NCI-H2171 treated with DMSO at 0.1 percent for 48 hours (cell line): ENCODE measurements around the gene PACSIN1.

Experiments used
- DNase-seq: peaks from one replicate; lab custom pipeline; 2025; lab: John Stamatoyannopoulos, UW

PACSIN1 gene

DNA sequence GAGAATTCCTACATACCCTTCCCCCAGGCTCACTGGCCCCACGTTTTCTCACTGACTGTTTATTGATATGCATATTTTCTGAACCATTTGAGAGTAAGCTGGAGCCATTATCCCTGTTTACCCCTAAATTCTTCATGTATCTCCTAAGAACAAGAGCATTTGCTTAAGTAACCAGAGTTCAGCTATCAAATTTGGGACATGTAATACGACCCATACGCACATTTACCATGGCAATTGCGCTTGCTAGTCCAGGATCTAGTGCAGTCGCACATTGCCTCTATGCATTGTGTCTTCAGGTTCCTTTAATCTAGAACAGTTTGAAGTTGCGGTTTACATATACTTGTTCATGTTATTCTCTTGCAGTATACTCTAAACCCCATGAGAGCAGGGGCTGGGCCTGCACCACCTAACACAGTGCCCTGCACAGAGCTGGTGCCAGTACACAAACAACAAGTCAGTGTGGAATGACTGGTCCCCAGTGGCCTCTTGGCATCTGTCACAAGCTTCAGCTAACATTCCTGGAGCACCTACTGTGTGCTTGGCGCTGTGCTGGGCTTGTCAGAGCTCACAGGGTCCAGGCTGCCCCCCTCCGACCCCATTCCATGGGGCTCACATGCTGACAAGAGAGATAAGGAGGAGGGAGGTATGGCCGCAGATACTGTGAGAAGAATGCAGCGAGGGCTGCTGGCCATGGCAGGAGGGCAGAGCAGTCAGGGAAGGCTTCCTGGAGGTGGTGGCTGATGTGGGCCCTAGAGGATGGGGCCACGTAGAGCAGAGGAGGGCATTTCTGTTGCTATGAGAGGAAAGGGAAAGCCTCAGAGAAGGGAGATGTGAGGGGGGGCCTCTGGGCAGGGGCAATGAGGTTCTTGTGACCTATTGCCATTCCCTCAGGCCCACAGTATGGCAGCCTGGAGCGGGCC is 62.1 kb downstream of the PACSIN1 start:
- peak; percentile 55 for DNase-seq

DNA sequence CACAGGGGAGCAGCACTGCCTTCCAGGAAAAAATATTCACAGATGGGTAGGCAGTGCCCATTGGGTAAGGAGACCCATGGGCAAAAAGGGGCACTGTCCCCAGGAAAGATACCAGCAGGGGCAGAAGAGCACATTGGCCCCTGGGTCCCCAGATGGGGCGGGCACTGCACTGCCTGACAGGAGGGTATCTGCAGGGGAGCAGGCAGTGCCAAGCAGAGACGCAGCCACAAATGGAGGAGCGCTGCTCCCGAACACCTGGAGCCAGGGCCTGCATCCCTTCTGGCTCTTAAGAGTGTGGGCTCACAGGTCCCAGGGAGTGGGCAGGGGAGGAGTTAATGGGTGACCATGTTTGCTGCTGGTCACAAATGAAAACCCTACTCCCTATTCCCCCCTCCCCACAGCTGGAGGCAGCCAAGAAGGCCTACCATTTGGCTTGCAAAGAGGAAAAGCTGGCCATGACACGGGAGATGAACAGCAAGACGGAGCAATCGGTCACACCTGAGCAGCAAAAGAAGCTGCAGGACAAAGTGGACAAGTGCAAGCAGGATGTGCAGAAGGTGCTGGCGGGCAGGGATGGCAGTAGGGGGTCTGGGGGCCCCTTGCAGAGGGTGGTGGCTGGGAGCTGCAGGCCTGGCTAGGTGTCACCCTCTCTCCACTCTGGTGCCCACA is 63.3 kb downstream of the PACSIN1 start:
- no peak for DNase-seq

DNA sequence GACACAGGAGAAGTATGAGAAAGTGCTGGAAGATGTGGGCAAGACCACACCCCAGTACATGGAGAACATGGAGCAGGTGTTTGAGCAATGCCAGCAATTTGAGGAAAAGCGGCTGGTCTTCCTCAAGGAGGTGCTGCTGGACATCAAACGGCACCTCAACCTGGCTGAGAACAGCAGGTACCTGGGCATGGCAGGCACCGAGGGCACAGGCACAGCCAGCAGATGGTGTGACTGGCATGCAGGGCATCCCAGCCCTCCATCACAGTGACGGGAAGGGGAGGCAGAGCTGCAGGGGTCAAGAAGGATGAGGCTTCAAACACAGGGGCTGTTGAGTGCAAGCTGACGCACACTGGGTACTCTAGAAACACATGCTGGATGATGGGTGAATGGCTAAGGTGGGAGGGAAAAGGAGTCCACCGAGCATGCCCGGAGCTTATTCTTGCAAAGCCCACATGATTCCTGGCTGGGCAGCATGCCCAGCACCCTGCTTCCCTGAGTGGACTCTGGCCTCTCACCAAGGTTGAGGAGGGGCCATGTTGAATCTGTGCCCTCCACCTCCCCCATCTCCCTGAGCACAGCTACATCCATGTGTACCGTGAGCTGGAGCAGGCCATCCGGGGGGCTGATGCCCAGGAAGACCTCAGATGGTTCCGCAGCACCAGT is 63.9 kb downstream of the PACSIN1 start:
- no peak for DNase-seq

DNA sequence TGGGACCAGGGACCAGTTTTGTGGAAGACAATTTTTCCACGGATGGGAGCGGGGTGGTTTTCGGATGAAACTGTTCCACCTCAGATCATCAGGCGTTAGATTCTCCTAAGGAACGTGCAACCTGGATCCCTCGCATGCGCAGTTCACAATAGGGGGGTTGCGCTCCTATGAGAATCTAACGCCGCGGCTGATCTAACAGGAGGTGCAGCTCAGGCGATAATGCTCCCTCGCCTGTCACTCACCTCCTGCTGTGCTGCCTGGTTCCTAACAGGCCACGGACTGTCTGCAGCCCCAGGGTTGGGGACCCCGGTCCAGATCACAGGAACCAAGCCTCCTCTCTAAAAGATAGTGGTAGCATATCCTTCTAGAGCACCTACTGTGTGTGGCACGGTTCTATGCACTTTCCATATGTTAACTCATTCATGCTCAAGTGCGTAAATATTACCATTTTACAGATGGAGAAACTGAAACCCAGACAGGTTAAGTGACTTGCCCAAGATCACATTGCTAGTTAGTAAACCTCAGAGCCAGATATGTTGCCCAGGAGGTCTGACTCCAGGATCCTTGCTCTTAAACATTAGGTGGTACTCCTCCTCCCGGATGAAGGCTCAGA is 65.0 kb downstream of the PACSIN1 start:
- DNase-seq, result no peak

DNA sequence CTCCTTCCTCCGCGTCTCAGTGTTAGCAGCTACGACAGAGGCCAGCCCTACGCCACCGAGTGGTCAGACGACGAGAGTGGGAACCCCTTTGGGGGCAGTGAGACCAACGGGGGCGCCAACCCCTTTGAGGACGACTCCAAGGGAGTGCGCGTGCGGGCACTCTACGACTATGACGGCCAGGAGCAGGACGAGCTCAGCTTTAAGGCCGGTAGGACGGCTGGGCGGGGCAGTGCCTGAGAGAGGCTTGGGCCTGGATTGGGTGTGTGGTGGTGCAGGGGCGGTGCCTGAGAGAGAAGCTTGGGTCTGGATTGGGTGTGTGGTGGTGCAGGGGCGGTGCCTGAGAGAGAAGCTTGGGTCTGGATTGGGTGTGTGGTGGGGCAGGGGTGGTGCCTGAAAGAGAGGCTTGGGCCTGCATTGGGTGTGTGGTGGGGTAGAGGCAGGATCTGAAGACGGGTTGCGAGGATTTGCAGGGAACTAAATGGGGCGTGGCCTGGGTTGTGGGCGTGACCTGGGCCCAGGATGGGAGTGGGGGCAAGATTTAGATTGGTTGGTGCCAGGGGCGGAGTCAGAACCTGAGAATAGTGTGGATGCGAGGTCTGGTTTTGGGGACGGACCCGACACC is 65.8 kb downstream of the PACSIN1 start:
- no peak for DNase-seq

DNA sequence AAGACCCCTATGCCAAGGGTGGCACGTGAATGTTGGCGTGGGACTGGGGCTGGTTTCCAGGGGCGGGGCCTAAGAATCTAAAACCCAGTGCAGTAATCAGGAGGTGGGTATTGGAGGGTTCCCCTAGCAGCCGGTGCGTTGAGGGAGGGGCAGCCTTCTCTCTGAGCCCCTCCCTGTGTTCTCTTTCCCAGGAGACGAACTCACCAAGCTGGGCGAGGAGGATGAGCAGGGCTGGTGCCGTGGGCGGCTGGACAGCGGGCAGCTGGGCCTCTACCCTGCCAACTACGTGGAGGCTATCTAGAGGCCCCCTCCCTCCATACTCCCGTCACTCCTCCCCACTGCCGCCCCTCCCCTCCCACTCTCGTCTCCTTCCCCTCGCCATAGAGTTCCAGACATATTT is 66.4 kb downstream of the PACSIN1 start:
- no peak for DNase-seq

DNA sequence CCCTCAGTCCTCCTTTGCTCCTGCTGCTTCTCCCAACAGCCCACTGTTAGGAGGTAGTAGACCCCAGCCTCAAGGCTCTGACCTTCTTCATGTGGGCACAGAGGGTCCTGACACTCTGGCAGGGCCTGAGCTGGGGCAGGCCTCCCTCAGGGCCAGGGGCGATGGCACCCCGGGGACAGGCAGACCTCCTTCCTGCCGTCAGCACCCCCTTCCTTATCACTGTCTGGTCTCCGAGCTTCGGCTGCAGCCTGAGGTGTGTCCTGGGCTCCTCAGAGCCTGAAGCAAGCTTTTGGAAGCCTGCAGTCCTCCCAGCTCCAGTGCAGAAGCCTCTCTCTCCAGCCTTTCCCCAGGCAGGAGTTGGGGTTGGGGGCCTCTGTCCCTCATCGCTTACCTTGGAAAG is 68.3 kb downstream of the PACSIN1 start:
- no peak for DNase-seq

DNA sequence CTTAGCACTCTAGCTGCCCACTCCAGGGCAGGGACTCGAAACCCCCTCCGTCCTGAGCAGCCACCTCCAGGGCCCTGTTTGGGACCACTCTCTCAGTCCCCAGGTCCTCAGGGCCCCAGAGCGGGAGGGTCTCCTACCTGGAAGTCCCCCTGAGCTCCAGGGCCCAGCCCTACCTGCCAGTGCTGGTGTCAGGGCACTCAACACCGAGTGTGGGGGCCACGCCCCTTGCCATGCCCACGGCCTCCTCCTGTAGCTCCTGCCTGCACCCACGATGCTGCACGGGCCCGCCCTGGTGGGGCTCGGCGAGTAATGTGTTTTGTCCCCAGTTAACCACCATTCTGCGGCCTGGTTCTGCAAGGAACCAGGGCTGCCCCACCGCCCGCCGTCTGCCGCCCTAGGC is 68.8 kb downstream of the PACSIN1 start:
- no peak for DNase-seq

DNA sequence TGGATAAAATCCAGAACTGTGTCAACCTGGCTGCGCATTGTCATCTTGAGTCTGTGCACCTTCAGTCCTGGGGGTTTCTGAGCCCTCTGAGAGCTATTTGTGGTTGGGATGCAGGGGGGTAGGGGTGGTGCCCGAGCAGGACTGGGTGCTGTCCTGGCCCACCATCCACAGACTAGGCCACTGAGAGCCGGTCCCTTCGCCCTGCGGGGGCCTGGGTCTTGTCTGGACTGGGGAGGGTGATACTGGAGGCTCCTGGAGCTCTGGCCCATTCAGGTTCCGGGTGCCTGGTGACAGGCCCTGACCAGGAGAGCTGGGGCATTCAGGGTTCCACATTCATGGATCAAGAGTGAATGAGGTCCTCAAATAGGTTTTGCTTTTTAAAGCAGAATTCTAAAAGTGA is 69.3 kb downstream of the PACSIN1 start:
- DNase-seq, result no peak

DNA sequence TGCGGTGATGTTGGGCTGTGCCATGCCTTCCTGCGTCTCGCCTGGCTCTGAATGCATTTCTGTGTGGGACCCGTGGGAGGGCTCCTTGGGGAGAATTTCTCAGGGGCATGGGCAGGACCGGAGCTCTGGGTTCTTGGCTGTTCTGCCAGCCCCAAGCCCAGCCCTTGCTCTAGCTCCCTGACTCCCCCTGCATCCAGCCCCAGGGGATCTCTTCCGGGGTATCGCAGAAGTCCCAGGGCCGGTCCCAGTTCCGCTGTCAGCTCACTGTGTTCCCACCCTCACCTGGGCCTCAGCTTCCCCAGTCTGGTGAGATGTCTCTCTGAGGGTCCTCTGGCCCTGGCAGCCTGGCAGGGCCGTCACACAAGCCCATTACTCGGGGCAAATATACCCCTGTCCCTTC is 69.8 kb downstream of the PACSIN1 start:
- DNase-seq, result no peak

DNA sequence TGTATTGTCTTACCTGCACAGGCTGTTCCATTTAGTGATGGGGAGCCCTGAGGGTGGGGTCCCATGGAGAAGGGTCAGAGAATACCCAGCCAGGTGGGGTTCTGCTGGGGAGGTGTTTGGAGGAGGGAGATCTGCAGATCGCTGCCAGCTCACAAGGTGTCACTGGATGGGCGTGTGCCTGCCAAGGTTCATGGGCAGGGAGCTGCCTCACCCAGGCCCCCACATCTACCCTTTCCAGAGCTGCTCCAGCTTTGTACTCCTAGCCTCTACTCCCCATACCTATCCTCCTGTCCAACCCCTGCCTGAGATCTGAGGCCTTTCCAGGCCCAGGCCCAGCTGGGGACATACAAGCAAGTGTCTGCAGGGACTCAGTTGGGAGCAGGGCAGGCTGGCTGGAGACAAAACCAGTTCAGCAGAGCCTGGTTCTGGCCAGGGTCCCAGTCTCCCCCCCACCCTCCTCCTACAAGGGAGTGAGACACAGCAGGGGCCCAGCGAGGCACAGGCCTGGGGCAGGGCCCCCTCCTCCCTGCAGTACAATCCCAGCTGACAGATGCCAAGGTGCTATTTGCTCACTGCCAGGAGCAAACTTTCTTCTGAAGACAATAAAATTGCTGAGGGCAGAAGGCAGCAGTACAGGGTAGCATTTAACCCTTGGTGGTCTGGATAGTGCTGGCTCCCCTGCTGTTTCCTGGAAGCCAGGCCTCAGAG is 70.5 kb downstream of the PACSIN1 start:
- peak; percentile 90 for DNase-seq

DNA sequence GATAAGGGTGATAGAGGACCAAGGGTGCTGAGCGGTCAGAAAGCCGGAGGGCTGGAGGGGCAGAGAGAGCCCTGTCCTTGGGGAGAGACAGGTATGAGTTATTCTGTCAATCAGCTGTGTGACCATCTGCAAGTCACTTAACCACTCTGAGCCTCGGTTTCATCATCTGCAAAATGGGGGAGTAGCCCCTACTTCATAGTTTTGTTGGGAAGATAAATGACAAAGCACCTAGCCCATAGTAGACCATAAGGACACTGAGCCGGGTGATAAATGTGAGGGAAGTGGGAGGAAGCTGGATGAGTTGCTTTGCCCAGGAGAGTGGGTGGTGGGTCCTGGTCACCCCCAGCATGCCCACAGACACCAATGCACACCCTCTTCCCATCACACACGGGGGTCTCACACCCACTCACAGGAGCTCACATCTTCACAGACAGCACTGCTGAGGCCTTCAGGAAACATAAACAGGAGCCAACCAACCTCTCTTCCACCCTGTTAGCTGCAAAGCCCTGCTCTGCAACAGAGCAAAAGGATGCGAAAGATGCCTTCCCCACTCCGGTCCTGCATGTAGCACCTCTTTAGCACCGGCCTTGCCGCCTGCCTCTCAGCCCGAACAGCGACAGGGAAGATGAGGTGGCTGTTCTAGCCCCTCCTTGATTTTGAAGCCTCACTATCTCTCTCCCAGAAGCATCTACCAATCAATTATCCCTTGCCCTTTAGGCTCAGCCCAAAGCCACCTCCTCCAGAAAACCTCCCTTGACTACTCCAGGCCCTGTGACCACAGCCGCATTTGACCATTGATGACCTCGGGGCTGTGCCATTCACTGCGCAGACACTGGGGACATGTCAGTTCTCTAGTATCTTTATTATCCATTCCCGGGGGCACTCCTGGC is 71.3 kb downstream of the PACSIN1 start:
- no peak for DNase-seq

DNA sequence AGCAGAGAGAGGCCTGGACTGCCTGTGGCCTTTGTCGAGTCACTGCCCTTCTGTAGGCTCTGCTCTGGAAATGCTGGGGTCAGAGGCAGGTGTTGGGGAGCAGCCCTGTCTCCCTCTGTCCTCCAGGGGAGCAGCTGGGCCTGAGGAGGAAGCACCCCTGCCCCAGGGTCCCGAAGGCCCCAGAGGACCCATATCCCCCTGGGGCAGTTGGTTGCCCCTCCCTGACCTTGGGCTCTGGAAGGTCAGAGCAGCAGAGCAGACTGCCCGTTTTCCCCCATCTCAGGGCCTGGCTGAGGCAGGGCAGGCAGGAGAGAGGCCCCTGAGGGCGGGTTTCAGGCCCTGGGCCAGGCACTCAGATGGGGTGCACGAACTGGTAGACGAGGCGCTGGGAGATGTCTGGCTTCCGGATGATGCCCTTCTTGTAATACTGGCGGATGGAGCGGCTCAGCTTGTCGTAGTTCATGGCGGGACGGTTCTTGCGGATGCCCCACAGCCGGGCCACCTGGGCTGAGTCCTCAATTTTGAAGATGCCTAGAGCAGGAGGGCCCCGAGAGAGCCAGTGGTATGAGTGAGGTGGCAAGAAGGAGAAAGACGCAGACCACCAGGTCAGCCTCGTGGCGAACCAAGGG is 72.2 kb downstream of the PACSIN1 start:
- no peak for DNase-seq

DNA sequence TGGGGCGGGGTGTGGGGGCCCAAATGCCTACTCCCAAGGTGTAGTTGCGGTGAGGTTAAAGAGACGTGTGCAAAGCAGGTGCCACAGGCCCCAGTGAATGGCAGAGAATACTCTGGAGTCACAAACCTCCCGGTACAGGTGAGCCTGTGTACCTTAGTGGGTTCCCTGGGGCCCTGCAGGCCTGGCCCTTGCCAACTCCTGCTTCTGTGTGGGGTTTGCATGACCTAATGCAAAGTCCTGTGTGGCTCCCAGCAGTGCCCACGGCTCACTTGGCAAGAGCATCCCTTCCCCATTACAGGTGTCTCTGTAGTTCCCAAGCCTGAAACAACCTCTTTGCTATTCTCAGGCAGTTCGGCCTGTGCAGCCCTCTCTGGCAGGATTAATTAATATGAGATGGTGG is 72.7 kb downstream of the PACSIN1 start:
- no peak for DNase-seq

DNA sequence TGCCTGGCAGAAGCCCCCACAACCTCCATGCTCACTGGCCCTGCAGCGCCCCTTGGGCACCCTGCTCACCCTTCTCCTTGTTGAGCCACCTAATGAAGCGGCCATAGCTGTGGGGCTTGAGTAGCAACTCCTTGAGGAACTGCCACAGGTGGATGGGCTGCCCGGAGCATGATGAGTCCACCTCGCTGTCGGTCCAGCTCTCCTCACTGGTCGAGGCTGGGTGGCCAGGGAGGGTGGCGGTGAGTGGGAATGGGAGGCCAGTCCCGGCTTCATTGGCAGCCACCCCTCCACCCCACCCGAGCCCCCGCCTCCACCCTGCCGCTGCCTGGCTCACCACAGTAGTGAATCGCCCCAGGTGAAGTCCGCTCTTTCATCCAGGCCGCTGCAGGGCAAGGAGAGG is 73.3 kb downstream of the PACSIN1 start:
- DNase-seq, result no peak

DNA sequence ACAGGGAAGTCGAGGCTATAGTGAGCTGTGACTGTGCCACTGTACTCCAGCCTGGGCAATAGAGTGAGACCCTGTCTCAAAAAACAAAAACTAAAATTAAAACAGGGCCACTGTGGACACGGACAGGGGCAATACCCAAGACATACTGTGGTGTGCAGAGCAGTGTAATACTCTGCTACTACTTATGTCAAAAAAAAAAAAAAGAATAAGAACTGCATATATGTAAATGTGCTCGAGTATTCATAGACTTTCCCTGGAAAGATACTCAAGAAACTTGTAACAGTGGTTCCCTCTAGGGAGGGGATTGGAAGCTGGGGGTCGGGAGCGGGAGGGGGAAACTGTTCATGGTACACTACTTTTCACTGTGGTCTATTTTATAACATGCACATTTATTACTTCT is 74.3 kb downstream of the PACSIN1 start:
- DNase-seq, result no peak

DNA sequence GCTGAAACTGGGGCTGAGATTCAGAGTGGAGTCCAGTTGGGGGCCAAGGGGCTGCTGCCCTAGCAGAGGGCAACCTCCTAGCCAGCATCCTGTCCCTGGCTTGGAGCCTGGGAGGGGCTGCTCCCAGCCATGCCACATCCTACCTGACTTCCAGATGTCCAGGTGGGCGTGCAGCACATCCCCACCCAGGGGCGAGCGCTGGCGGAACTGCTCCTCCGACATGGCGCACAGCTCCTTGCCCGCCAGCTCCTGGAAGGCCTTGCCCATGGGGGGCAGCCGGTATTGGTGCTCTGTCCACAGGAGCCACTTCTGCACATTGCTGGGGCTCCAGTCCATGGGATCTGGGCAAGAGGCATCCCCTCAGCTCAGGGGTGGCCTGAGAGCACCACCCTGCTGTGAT is 75.0 kb downstream of the PACSIN1 start:
- DNase-seq, result no peak

DNA sequence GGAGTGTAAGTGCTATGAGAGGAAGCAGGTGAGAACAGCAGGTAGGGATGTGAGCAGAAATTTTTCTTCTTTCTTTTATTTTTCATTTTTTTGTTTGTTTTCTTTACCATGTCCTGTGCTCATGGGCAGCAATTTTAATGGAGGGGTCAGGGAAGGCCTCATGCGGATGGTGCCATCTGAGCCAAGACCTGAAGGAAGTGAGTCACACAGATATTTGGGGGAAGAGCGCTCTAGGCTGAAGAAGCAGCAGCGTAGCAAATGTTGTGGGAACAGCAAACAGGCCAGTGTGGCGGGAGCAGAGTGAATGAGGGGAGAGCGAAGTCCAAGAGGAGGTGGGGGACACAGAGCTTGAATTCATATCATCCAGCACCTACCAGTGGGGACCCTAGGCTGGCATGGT is 77.5 kb downstream of the PACSIN1 start:
- no peak for DNase-seq

DNA sequence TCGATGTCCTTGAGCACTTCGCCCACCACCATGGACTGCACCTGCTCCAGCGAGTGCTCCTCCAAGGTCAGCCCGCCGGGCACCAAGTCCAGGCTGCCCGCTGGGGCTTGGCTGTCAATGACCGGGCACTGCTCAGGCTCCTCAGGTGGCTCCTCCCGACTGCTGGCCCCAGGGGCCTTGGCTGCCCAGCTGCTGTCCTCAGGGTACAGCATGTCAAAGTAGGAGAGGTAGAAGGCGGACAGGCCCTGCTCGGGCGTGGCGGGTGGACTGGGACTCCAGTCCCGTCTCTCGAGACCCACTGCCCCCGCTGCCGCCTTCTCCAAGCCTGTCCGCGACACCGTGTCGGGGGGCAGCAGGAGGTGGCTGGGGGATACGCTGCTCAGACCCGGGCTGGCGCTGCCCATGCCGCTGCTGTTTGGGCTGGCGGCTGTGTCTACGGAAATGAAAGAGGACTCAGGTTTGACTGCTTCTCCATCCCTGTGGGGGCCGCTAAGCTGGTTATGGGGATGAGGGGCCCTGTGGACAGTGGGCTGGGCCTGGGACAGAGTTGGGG is 78.3 kb downstream of the PACSIN1 start:
- DNase-seq, result no peak
